T follicular helper cell (primary cell): ENCODE results near the gene CLIC2.
"Not testable (repeated sequence)": the region's sequence is repeated elsewhere in the genome, so short reads cannot be mapped to it uniquely, and the experiment has no call there.

Experiments
- DNase-seq: peaks from one replicate; pipeline ENCODE4 v3.0.0-alpha.2; 2020; ENCODE audit warnings: low read depth
- total RNA-seq, 2 experiments: gene quantifications; one replicate each; lab custom pipeline; 2026; lab: John Stamatoyannopoulos, UW

The CLIC2 gene
- 0.06 to 0.26 reads per million in 2 experiments for total RNA-seq

DNA sequence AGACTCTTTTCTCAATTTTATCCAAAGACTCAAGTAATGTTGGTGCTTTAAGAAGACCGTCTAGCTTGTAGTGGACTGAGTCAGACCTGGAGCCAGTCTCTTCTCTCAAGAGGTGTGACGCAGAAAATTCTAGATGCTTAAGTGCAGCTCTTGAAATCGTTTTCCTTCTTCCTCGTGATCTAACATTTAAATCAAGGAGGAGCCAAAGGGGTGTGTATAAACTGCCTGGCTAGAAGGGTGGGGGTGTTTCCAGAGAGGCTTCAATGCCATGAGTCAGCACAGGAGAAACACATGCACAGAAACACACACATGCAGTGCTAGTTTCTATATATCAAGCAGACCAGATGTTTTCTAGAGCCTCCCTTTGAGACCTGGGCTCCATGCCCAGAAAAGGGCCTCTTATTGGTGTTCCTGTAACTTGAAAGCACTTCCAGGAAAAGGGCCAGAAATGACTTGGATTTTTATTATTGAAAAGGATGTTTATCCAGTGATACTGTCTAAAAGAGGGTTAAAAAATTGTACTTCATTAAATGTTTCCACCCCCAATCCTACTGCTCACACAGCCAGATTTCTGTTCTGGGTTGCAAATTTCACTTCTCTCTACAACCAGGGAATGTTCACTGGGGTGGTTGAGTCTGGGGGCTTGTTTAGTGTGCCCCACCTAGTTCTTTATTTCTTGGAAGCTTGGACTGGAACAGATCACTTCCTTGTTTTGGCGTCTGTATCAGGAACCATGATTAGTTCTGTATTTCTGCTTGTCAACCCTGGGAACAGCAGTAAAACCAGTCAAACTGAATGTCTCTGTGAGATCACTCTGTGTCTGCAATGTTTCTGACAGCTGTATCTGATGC, at the start of gene CLIC2:
Gene CLIC2 (minus strand): TSS at position 129 of the 851 bp plus-strand sequence. CDS start 187 bp downstream, outside the sequence.
- no peak for DNase-seq

DNA sequence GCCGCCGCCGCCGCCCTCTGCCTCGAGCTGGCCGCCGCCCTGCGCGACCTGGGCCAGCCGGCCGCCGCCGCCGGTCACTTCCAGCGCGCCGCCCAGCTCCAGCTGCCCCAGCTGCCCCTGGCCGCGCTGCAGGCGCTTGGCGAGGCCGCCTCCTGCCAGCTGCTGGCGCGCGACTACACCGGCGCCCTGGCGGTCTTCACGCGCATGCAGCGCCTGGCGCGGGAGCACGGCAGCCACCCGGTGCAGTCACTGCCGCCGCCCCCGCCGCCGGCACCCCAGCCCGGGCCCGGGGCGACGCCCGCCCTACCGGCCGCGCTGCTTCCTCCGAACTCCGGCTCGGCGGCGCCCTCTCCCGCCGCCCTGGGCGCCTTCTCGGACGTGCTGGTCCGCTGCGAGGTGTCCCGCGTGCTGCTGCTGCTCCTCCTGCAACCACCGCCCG, 48.1 kb upstream of the CLIC2 start:
- not testable (repeated sequence) for DNase-seq

DNA sequence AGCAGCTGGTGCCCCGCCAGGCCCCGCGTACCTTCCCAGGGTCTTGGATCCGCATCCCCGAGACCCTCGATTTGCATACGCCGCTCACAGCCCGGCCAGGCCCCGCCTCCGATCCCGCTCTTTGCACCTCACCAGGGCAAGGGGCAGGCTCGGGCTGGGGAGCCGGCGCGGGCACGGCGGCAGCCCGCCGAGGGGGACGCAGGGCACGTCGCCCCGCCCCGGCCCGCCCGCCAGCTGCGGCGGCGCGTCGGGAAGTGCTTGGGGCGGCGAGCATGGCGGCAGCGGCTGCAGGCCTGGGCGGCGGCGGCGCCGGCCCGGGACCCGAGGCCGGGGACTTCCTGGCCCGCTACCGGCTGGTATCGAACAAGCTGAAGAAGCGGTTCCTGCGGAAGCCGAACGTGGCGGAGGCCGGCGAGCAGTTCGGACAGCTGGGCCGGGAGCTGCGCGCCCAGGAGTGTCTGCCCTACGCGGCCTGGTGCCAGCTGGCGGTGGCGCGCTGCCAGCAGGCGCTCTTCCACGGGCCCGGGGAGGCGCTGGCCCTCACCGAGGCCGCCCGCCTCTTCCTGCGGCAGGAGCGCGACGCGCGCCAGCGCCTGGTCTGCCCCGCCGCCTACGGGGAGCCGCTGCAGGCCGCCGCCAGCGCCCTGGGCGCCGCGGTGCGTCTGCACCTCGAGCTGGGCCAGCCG, 47.6 kb upstream of the CLIC2 start, which contains the start of gene F8A2:
Gene F8A2 (plus strand): TSS at position 253 of the 686 bp plus-strand sequence. CDS start 20 bp downstream, at position 273.
- not testable (repeated sequence) for DNase-seq

DNA sequence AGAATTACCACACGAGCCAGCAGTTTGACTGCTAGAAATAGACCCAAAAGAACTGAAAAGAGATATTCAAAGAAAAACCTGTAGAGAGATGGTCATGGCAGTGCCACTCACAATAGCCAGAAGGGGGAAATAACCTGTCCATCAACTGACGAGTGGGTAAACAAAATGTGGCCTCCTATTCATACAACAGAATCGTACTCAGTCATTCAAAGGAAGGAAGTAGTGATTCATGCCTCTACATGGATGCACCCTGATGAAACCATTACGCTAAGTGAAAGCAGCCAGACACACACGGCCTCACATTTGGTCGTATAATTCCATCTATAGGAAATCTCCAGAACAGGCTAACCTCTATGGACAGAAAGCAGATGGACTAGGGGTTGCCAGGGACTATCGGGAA, 45.4 kb upstream of the CLIC2 start:
- not testable (repeated sequence) for DNase-seq

DNA sequence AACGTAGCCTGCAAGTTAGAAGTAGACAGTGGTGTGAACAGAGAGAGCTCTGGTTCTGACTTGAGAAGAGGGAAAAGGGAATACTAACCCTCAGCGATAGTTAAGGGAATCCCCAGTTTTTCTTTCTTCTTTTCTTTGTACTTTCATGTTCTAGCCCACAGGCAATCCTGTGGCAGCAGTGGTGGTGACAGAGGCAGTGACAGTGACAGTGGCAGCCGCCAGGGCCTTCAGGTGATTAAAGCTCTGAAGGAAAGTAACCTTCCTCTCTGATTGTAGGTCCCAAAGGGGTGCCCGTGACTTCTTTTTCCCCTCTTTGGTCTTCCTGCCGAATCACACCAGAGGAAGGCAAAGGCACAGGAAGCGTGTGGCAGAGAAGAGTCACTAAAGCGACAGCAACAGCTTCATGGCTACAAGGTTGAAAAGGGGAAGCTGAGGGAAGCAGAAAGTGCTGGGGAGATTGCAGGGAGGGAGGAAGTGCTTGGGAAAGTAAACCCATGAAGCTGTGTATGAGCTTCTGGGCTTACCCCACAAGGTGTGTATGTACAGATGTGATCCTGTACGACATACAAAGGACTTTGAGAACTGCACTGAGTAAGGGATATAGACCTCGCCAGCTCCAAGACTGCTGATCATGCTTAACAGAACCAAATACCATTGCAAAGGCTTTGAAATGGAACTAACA, 39.5 kb upstream of the CLIC2 start:
- DNase-seq = not testable (repeated sequence)

DNA sequence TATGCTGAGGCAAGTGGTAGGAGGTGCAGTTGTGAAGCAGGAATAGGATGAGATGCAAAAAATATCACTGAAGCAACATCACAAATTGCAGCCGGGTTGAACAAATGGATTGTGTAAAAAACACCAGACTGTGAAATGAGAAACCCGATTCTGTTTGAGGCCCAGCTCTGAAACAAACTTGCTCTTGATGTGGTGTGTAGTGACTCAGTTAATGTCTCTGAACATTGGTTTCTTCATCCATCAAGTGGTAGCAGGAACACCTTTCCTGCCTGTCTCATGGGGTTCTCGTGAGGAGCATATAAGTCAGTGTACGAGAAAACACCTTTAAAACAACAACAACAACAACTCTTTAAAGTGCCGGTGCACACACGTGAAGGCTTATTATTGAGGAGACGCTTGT, 29.3 kb upstream of the CLIC2 start:
- not testable (repeated sequence) for DNase-seq

DNA sequence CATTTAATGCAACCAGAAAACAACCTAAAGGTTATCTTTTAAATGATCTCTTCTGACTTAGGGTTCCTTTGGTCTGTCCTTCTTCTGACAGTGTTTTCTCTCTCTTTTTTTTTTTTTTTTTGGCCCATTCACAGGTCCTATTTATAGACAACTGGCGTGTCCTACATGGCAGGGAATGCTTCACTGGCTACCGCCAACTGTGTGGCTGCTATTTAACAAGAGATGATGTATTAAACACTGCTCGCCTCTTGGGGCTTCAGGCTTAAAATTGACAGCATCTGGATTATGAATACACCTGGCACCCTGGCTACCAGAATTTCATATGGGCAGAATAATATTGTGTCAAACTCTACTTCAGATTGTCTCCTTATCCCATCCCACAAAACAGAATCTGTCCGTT, 15.0 kb upstream of the CLIC2 start:
- not testable (repeated sequence) for DNase-seq

DNA sequence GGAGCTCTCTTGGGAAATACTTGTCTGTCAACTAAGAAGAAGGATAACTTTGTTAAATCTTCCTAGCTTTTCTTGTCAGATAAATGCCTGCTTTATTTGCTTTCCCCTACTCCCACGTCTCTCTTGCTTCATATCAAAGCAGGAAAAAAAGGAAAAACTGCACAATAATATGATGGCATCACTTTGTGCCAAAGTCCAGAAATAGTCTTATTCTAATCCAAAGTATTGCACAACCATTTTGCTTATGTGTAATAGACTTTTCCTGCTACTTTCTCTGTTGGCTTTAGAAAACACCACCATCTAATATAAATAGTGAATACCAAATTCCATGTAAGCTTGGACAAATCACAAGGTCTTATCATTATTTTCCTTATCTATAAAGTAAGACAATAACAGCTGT, 11.3 kb upstream of the CLIC2 start:
- DNase-seq = not testable (repeated sequence)

DNA sequence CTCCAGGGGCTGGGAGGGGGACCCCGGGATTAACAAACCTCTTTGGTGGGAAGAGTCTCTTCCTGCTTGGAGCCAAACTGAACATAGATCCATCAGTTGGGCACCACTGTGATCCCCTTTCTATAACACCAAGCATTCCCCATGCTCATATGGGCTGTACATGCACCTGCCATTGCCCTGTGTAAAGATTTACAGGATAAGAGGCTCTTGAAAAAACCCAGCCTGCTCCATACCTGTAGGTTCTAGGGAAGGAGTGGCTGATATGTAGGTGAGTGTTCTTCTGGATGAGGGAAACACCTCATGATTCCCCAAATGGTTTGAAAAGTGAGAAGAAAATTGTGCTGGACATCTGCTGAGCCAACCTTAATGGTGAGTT, 911 bp upstream of the CLIC2 start:
- not testable (repeated sequence) for DNase-seq

DNA sequence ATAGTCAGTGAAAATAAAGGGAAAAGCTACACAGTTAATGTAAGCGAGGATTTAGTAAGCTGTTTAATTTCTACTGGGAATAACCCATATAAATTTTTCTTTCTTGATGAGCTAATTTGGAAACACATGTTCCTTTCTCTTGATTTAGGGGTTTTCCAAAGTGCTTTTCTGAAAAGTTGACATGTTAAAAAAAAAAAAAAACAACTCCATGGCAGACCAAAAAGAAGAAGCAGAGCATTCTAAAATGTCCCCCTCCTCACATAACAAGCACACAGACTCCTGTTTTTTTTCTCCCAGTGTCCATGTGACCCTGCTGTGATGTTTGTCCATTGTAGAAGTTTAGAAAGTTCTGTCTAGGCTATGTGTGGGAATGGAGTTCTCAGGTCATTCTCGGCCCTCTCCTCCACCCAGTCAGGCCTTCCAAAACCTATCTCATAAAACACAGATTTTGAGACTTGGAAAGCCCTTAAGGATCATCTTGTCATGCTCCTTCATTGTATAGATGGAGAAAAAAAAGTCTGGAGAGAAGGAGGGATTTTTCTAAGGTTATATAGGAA, 792 bp downstream of the CLIC2 start:
- no peak for DNase-seq

DNA sequence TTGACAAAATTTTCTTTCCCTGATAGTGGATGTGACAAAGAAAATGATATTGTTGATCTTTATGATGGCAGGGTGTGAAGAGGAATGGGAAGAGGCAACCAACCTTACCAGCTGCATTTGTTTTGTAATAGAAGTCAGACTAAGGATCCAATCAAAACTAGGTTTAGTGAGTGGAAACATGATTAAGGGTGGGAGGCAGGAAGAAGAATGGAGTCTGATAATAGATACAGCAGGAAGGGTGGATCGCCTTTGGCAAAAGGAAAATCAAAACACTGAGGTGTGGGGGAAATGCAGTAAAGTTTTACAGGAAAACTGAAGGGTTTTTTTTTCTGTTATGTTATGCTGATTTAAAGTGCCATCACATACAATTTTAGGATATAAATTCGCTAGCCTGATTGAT, 3.4 kb downstream of the CLIC2 start:
- no peak for DNase-seq

DNA sequence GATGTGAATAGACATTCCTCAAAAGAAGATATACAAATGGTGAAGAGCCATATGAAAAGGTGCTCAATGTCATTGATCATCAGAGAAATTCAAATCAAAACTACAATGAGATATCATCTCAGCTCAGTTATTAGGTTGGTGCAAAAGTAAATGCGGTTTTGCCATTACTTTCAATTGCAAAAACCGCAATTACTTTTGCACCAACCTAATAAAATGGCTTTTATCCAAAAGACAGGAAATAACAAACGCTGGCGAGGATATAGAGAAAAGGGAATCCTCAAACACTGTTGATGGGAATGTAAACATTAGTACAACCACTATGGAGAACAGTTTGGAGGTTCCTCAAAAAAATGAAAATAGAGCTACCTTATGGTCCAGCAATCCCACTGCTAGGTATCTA, 5.1 kb downstream of the CLIC2 start:
- DNase-seq = no peak

DNA sequence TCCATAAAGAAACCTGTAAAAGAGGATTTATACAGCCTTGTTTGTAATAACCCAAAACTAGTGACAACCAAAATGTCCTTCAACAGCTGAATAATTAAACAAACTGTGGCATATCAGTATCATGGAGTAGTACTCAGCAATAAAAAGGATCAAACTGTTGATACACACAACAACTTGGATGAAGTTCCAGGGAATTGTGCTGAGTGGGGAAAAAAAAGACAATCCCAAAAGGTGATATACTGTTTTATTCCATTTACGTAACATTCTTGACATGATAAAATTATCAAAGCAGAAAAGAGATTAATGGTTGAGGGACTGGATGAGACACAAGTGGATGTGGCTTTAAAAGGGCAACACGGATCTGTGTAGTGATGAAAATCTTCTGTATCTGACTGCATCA, 7.8 kb downstream of the CLIC2 start:
- DNase-seq = no peak

DNA sequence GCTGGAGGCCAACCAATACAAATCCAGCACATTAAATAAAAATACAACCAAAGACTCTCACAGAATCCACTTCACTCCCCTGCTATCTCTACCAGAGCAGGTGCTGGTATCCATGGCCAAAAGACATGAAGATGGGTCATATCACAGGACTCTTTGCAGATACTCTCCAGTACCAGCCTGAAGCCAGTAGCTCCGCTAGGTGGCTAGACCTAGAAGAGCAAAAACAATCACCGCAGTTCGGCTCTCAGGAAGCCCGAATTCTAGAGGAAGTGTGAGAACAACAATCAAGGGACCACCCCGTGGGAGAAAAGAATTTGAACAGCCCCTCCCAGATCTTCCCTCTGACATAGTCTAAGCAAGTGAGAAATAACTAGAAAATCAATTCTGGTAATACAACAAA, 20.2 kb downstream of the CLIC2 start:
- DNase-seq = no peak

DNA sequence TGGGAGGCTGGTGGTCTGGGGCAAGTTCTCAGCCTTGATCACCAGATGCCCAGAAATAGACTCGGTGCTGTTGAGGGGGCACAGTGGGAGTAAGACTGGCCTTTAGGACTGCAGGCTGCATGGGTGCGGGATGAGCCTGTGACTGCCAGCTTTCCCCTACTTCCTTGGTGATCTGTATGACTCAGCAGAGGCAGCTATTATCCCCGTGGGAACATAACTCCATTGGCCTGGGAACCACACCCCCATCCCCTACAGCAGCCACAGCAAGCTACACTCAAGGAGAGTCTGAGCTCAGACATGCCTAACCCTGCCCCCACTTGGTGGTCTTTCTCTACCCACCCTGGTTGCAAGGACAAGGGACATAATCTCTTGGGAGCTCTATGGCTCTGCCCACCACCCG, 20.6 kb downstream of the CLIC2 start:
- DNase-seq = no peak

DNA sequence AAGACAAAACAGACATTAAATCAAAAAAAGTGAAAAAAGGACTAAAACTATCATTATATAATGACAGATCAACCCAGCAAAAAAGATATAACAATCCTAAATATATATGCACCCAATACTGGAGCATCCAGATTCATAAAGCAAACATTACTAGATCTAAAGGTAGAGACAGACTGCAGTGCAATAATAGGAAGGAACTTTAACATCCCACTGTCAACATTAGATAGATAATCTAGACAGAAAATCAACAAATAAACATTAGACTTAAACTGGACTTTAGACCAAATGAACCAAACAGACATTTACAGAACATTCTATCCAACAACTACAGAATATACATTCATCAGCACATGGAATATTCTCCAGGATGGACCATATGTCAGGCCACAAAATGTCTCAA, 40.6 kb downstream of the CLIC2 start:
- no peak for DNase-seq

DNA sequence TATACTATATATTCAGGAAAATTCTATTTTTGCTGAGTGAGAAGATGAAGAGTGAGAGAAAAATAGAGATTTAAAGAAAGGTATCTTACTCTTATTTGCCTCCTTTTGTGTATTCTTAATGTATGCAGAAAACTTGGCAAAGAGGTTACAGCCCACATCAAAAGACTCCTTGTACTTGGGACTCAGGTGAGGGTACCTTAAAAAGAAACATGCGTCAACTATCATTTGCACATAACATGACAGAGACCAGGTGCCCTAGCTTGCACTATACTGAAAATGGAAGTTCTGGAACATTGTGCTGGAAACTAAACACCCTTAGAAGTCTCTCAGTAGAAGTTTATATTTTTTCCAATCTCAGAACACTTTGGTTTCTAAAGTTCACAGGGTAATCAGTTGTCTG, 54.5 kb downstream of the CLIC2 start:
- no peak for DNase-seq

DNA sequence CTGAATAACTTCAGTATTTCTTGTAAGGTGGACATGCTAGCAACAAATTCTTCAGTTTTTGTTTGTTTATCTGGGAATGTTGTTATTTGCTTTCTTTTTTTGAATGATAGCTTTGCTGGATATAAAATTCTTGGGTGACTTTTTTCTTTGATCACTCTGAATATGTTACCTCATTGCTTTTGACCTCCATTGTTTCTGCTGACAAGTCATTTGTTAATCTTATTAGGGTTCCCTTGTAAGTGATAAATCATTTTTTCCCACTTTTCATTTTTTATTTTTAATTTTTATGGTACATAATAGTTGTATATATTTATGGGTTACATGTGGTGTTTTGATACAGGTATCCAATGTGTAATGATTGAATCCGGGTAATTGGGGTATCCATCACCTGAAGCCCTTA, 63.4 kb downstream of the CLIC2 start:
- no peak for DNase-seq

DNA sequence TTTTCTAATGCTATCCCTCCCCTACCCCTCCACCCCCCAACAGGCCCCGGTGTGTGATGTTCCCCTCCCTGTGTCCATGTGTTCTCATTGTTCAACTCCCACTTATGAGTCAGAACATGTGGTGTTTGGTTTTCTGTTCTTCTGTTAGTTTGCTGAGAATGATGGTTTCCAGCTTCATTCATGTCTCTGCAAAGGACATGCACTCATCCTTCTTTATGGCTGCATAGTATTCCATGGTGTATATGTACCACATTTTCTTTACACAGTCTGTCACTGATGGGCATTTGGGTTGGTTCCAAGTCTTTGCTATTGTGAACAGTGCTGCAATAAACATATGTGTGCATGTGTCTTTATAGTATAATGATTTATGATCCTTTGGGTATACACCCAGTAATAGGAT, 66.4 kb downstream of the CLIC2 start:
- not testable (repeated sequence) for DNase-seq

DNA sequence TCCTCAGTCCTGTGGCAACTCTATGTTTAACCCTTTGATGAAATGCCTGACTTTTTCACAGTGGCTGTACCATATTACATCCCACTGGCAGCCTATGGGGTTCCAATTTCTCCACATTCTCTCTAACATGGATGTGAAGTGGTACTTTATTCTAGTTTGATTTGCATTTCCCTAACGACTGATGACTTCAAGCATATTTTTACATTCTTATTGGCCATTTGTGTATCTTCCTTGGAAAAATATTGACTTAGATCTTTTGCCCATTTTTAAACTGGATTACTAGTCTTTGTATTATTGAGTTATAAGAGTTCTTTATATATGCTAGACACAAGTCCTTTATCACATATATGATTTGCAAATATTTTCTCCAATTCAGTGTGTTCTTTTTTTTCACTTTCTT, 68.0 kb downstream of the CLIC2 start:
- DNase-seq = no peak

DNA sequence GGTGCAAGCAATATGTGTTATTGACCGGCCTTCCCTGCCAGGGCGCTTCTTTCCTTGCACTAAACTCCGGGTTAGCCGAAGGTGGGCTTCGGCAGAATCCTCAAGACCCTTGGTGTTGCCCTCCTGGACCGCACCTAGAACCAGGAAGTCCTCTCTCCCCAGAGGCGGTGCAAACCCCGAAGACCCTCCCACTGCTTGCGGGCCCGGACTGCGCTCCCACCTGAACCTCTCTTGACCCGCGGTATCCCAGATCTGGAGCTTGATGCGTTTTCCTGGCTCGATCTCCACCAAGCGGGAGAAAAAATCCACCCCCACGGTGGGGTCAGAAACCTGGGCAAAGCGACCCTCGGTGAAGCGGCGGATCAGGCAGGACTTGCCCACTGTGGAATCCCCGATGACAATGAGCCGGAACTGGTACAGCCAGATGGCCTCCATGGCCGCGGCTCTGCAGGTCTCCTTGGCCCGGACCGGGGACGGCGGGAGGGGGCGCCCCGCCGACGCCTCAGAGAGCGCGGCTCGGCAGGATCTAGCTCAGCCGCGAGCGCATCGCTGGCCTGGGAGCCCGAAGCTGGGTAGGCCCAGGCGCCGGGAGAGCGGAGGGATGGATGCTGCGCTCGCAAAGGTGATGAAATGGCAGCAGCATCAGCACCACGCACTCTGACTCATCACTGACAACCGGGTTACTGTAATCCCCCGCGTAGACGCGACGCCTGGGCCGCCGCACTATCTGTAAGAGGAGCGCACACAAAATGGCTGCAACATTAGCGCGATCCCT, 70.4 kb downstream of the CLIC2 start, which contains the start of gene RAB39B:
Gene RAB39B (minus strand): TSS at position 638 of the 775 bp plus-strand sequence. CDS start 203 bp downstream, at position 435.
- DNase-seq = peak; percentile 58
